Hematopoietic multipotent progenitor cell treated with erythropoietin and hydrocortisone succinate and interleukin-3 and kit ligand, for 6 days (in vitro differentiated cells): ENCODE data around the gene SETX.
"Not testable (repeated sequence)": the region's sequence is repeated elsewhere in the genome, so short reads cannot be mapped to it uniquely, and the experiment has no call there.

Experiments
- DNase-seq: peaks from one replicate; pipeline ENCODE4 v3.0.0-alpha.2; 2015

Gene SETX, protein sequence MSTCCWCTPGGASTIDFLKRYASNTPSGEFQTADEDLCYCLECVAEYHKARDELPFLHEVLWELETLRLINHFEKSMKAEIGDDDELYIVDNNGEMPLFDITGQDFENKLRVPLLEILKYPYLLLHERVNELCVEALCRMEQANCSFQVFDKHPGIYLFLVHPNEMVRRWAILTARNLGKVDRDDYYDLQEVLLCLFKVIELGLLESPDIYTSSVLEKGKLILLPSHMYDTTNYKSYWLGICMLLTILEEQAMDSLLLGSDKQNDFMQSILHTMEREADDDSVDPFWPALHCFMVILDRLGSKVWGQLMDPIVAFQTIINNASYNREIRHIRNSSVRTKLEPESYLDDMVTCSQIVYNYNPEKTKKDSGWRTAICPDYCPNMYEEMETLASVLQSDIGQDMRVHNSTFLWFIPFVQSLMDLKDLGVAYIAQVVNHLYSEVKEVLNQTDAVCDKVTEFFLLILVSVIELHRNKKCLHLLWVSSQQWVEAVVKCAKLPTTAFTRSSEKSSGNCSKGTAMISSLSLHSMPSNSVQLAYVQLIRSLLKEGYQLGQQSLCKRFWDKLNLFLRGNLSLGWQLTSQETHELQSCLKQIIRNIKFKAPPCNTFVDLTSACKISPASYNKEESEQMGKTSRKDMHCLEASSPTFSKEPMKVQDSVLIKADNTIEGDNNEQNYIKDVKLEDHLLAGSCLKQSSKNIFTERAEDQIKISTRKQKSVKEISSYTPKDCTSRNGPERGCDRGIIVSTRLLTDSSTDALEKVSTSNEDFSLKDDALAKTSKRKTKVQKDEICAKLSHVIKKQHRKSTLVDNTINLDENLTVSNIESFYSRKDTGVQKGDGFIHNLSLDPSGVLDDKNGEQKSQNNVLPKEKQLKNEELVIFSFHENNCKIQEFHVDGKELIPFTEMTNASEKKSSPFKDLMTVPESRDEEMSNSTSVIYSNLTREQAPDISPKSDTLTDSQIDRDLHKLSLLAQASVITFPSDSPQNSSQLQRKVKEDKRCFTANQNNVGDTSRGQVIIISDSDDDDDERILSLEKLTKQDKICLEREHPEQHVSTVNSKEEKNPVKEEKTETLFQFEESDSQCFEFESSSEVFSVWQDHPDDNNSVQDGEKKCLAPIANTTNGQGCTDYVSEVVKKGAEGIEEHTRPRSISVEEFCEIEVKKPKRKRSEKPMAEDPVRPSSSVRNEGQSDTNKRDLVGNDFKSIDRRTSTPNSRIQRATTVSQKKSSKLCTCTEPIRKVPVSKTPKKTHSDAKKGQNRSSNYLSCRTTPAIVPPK (N-terminal part only)

GRCh38 chr9:132354637-132355355 is at the start of gene SETX:
SETX (minus strand) TSS chr9:132354986; CDS start chr9:132349428, 5,558 bp downstream.
- peak; percentile 97 for DNase-seq

DNA sequence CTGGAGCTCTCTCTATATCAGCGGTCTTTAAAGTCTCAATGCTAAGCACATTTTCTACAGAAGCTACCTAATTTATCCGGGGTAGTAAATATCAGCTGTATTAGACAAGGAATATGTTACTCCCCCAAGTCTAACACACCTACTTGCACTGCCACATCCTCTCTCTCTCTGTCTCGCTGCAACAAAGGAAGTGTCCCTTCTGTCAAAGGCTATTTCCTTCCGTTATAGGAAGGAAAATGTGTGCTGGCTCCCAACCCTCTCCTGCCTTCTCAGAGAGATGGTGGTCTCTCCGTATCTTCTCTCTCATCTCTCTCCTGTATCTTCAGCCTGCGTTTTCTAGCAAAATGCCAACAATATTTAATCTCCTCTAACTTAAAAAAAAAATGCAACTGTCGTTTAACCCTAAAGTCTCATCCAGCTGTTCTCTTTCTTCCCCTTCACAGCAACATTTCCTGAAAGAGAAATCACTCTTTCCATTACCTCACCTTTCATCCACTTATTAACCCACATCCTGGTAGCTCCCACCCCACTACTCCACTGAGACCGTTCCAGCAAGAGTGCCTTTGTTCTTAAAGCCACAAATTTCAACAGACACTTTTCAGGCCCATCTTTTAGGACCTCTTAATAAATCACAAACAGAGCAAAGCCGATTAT is 49.6 kb upstream of the SETX start:
- DNase-seq, result peak; percentile 21

- DNase-seq, result no peak
Measured at GRCh38 chr9:132401824-132402223, 47.0 kb upstream of the SETX start.

GRCh38 chr9:132395560-132395959 is 40.8 kb upstream of the SETX start:
- DNase-seq, result no peak

GRCh38 chr9:132391449-132391848 is 36.7 kb upstream of the SETX start:
- DNase-seq, result no peak

GRCh38 chr9:132390966-132391365 is 36.2 kb upstream of the SETX start:
- no peak for DNase-seq

DNA sequence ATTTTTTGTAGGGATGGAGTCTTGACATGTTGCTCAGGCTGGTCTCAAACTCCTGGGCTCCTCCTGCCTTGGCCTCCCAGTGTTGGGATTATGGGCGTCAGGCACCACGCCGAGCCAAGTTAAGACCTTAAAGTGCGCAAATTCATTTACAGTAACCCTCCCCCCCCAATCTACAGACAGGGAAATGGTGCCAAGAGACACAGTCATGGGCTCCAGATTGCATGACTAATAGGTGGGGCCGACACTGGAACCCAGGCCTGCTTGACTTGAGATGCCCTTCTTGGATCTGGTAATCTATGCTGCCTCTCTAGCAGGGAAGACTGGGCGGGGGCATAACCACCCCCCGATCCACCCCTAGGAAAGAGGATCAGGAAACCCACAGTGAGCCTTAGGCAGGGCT is 32.3 kb upstream of the SETX start:
- DNase-seq, result no peak

- no peak for DNase-seq
Measured at GRCh38 chr9:132384376-132384775, 29.6 kb upstream of the SETX start.

DNA sequence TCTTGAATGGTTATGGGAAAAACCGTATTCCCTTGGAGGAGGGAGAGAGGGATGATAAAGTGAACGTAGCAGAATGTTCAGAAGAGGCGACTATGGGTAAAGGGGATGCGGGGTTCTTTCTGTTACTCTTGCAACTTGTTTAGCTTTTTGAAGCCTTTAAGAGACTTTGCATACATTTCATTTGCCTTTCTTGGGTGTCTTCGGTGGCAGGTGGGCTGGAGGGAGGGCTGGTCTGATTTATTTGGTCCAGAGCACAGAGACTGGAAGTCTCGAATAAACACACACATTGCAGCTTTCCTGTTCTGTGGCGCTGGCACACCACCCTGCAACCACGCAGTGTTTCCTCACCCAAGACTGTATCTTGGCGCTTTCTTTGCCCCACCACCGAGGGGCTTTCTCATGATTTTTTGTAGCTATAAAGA is 28.7 kb upstream of the SETX start:
- no peak for DNase-seq

DNA sequence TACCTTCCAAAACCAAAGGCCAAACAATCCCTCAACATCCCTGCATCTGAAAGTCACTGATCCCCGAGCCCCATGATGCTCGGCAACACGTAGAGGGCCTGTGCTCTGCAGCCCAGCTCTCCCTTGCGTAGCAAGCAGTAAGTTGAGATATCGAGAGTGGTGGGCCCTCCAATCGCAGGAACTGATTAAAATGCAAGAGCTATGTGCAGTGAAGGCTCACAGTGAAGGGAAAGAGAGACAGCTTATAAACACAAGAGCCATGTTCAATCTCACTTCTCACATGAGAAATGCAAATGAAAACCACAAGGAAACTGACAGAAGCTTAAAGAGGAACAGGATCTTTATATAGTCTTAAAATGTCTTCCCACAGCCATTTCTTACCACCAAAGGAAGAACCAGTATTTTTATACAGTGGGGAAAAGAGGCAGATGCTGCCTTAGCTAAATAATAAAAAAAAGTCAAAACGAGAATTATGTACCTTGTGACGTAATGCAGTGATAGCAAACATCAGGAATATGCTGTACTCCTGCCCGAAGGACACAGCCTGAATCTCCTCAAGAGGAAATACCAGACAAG is 27.3 kb upstream of the SETX start:
- DNase-seq, result peak; percentile 17

DNA sequence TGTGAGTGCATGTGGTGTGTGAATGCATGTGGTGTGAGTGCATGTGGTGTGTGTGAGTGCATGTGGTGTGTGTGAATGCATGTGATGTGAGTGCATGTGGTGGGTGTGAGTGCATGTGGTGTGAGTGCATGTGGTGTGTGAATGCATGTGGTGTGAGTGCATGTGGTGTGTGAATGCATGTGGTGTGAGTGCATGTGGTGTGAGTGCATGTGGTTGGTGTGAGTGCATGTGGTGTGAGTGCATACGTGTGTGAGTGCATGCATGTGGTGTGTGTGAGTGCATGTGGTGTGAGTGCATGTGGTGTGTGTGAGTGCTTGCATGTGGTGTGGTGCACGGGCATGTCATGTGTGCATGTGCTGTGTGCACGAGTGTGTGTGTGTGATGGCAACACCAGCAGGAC is 23.6 kb upstream of the SETX start:
- DNase-seq, result not testable (repeated sequence)

DNA sequence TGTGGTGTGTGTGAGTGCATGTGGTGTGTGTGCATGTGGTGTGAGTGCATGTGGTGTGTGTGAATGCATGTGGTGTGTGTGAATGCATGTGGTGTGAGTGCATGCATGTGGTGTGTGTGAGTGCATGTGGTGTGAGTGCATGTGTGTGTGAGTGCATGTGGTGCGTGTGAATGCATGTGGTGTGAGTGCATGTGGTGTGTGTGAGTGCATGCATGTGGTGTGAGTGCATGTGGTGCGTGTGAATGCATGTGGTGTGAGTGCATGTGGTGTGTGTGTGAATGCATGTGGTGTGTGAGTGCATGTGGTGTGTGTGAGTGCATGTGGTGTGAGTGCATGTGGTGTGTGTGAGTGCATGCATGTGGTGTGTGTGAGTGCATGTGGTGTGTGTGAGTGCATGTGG is 23.0 kb upstream of the SETX start:
- not testable (repeated sequence) for DNase-seq

DNA sequence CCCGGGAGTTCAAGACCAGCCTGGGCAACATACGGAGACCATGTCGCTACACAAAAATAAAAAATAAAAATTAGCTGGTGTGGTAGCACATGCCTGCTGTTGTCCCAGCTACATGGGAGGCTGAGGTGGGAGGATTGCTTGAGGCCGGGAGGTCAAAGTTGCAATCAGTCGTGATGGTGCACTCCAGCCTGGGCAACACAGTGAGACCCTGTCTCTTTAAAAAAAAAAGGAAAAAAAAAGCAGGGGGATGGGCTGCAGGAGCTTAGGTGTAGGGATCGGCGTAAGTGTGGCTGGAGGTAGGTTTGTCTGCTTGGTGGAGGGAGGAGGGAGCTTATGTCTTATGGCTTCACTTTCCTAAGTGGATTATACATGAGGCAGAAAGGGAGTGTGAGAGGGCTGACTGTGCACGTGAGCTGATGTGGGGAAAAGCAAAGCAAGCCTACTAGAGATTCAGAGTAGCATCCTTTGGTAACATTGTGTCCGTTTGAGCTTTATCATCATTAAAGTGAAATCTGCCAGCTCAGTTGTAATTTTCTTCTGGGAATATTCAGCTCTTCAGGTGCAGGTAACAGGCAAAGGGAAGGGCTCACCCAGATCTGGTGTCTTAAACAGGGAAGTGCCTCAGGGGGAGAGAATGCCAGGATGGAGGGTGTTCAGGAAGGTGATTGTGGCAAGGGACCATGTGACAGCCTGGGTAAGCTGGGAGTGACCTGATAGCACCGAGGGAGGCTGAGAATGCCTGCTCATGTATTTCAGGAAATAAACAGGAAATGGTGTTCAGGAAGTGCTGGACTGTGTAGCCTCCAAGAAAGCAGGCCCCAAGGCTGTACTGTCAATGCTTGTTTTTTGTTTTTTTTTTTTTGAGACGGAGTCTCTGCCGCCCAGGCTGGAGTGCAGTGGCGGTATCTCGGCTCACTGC is 17.6 kb upstream of the SETX start:
- peak; percentile 75 for DNase-seq

- DNase-seq, result no peak
Measured at GRCh38 chr9:132370592-132370991, 15.8 kb upstream of the SETX start.

DNA sequence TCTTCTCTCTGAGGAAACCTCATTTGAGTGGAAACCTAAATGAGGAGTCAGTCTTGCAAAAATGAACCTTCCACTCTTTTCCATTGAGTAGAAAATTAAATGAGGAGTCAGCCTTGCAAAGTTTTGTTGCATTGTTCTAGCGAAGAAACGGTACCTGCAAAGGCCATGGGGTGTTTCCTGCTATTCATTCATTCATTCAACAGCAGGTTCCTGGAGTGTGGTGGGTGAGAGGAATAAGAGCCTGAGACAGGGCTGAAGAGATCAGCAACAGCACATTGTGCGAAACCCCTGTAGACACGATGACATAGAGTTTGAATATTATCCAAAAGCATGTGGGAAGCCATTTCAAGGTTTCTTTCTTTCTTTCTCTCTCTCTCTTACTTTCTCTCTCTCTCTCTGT is 14.6 kb upstream of the SETX start:
- no peak for DNase-seq

DNA sequence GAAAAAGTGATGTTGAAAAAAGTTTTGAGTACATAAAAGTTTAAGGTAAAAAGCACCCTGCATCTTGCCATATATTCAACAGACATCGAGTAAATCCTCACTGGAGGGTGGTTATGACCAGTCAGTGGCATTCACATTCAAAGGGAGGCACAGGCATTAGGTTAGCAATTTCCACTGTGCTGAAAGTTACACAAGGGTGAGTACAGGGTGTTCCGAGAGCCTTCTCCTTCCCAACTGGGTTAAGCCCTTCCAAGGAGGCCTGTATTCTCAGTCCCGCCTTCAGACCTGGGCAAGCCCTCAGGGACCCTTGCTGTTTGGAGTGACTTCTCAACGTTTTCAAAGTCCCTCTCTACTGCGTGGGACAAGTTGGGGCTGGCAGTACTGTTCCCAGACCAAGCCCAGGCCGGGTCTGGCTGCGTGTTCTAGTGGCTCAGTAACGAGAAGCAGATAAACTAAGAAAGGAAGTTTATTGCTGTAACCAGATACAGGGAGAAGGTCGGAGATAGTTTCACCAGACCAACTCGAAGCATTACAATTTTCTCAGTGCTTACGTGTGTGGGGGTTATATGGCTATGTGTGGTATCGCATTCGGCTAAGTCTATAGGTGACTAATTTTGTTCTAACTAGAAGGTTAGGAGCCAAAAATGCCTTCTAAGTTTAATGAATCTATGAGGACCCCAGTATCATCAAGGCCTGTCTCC is 13.0 kb upstream of the SETX start:
- no peak for DNase-seq

GRCh38 chr9:132366481-132366880 is 11.7 kb upstream of the SETX start:
- no peak for DNase-seq

GRCh38 chr9:132365986-132366385 is 11.2 kb upstream of the SETX start:
- DNase-seq, result no peak

- no peak for DNase-seq
Measured at GRCh38 chr9:132364068-132364467, 9.3 kb upstream of the SETX start.

GRCh38 chr9:132357764-132358163 is 3.0 kb upstream of the SETX start:
- DNase-seq, result no peak
